Esophagus (tissue), 2 donors: ENCODE data around the gene RALGAPB. TPM values are rescaled to one million over a fixed set of nuclear protein-coding genes. Genes with fewer than 3 reads are reported as not detected.
A peak's percentile ranks its signal among the peaks of the same experiment; 100 is the strongest.

Source experiments
- H3K27ac ChIP-seq, 2 donors: one replicate each; pipeline ENCODE4 v1.5.1; 2013; ENCODE audit warnings: low read depth in 2 of 2, mild to moderate bottlenecking in 2 of 2, inconsistent platforms in 1 of 2, low read length in 1 of 2, moderate library complexity in 1 of 2
- H3K27me3 ChIP-seq, 2 donors: one replicate each; pipeline ENCODE4 v1.6.1; 2013; ENCODE audit warnings: low read length in 2 of 2, control low read depth in 1 of 2, mild to moderate bottlenecking in 1 of 2; ENCODE audit not compliant: insufficient read depth in 2 of 2, control insufficient read depth in 1 of 2
- H3K36me3 ChIP-seq, 2 donors: one replicate each; pipeline ENCODE4 v1.6.1; 2013; ENCODE audit warnings: low read length in 1 of 2; ENCODE audit not compliant: control insufficient read depth in 2 of 2, insufficient read depth in 2 of 2
- H3K4me1 ChIP-seq, 2 donors: one replicate each; pipeline ENCODE4 v1.6.1; 2013; ENCODE audit warnings: low read length in 1 of 2; ENCODE audit not compliant: control insufficient read depth in 2 of 2, insufficient read depth in 2 of 2
- H3K4me3 ChIP-seq, 2 donors: one replicate each; pipeline ENCODE4 v1.5.1; 2013; ENCODE audit warnings: low read length in 2 of 2, mild to moderate bottlenecking in 2 of 2, low read depth in 1 of 2, moderate library complexity in 1 of 2
- H3K9me3 ChIP-seq, 2 donors: one replicate each; pipeline ENCODE4 v1.6.1; 2013; ENCODE audit warnings: mild to moderate bottlenecking in 2 of 2, low read depth in 1 of 2, low read length in 1 of 2, moderate library complexity in 1 of 2; ENCODE audit not compliant: control insufficient read depth in 2 of 2, insufficient read depth in 1 of 2
- WGBS, 2 donors: extraction: QIAGEN DNeasy Blood & Tissue Kit; methylation state at CpG; one replicate each; pipeline ENCODE4 v1.1.7; 2013; 5-methylcytosine and 5-hydroxymethylcytosine counted together
- polyA plus RNA-seq, 2 donors: library from polyadenylated mRNA; stranded (reverse); fragments of 200-250 nt; gene quantifications; one replicate each; pipeline ENCODE4 v1.2.3, GENCODE V29; 2013
- donor health status: healthy with polysubstance abuse.
- donor health status: Bipolar disorder and iron deficiency.

RALGAPB gene
- polyA plus RNA-seq, 2 donors = 9.6 to 10.3 TPM

DNA sequence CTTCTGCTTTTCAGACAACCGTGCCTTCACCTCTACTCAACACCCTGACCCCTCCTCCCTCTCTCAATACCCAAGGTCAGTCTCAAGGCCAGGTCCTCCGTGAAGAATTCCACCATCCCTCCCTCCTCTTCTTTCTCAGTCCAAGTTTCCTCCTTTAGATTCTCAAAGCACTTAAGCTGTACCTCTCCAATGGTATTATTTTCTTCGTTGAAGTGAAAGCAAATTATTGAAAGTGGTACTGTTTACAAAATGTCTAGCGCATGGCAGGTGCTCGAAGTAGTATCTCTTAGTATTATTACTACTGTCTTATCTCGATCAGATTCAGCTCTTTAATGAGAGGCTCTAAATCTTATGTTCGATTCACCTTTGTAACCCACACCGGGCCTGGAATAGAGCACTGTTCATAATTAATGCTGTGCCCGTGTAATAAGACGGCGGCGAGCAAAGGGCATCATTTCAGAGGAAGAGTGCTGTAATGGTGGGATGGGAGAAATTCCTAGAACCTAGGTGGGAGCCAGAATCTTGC is 593 bp upstream of the RALGAPB start:
- H3K27me3 ChIP-seq = no peaks in the 10 kb centered on the region
- H3K36me3 ChIP-seq = no peaks in the 10 kb centered on the region
- peak overlapping the region; percentile 48 to 95 for H3K4me3 ChIP-seq
- no peaks in the 10 kb centered on the region for H3K4me1 ChIP-seq
- 13 to 20% methylated on average over 12 of the region's 12 CpGs for WGBS, 2 donors
- no peaks in the 10 kb centered on the region for H3K9me3 ChIP-seq
- H3K27ac ChIP-seq = peak overlapping the region; percentile 86 to 89

DNA sequence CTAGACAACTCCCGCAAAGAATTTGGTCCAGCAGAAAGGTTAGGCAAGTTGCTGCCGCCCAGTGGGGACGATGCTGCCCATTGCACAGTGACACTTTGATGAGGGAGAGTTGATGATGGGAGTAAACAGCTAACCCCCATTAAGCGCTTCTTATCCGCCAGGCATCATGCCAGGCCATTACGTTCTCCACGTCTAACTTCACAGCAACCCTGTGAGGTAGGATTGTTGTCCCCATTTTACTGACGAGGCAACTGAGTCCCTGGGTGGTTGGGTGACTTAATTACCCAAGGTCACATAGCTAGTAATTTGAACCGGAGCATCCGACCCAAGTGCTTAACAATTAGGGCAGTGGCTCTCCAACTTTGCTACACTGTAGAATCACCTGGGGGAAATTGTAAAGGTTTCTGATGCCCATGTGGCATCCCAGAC is 738 bp downstream of the RALGAPB start:
- Histone ChIP-seq H3K36me3 (no peaks in the 10 kb centered on the region), H3K4me1 (no peaks in the 10 kb centered on the region), H3K9me3 (no peaks in the 10 kb centered on the region), H3K27me3 (no peaks in the 10 kb centered on the region), H3K4me3 (peak overlapping the region; percentile 76 to 95), H3K27ac (peak overlapping the region; percentile 89 to 94)
- WGBS, 2 donors = 10% methylated on average over 10 of the region's 10 CpGs

DNA sequence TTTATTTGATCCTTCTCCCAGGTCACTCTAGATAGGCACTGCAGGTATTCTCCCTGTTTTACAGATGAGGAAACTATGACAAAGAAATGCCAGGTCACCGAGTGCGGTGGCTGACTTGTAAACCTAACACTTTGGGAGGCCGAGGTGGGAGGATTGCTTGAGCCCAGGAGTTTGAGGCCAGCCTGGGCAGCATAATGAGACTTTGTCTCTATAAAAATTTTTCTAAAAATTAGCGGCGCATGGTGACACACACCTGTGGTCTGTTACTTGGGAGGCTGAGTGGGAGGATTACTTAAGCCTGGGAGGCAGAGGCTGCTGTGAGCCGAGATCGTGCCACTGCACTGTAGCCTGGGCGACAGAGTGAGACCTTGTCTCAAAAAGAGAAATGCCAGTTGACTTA is 5.1 kb downstream of the RALGAPB start:
- Histone ChIP-seq H3K4me1 (no peaks in the 10 kb centered on the region), H3K27ac (no peak overlapping the region), H3K27me3 (no peaks in the 10 kb centered on the region), H3K4me3 (no peak overlapping the region), H3K9me3 (no peaks in the 10 kb centered on the region), H3K36me3 (no peaks in the 10 kb centered on the region)
- 97 to 99% methylated on average over 8 of the region's 8 CpGs for WGBS, 2 donors

DNA sequence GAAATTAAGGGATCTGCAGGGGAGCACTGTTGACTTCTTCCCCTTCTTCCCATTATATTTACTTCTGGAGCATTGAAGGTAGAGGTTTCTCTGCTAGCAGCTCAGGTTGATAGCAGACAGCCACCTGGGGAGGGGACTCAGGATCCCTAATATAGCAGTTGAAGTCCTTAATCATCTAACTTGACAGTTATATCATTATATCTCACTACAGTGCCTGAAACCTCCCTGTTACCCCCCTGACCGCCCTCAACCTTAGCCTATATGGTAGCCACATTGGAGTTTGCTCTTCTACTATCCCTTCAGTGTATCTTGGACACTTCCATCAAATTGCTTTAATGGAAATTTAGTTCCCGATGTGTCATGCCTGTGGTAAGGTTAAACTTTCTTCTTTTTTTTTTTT is 7.0 kb downstream of the RALGAPB start:
- no peak overlapping the region for H3K4me3 ChIP-seq
- no peaks in the 10 kb centered on the region for H3K9me3 ChIP-seq
- no peaks in the 10 kb centered on the region for H3K36me3 ChIP-seq
- WGBS, 2 donors = 97 to 100% methylated on average over 2 of the region's 2 CpGs
- H3K27ac ChIP-seq = no peak overlapping the region
- no peaks in the 10 kb centered on the region for H3K27me3 ChIP-seq
- H3K4me1 ChIP-seq = no peaks in the 10 kb centered on the region

DNA sequence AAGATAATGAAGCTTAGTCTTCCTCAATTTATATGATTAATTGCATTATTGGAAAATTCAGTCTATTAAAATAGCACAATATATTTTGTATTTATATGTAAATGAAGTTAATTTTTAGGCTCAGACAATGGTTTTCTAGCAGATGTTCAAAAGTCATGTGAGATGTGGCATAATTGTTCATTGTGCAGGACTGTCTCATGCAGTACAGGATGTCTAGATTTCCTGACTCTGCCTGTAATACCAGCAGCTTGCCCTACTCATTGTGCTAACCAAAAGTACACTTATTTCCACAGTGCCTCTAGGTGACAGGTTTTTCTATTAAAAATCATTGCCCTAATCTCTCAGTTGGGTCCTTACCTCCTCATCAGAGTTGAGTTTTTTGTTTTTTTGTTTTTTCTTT is 12.4 kb downstream of the RALGAPB start:
- H3K9me3 ChIP-seq = no peaks in the 10 kb centered on the region
- no peak overlapping the region for H3K27ac ChIP-seq
- H3K27me3 ChIP-seq = no peaks in the 10 kb centered on the region
- no peak overlapping the region for H3K4me3 ChIP-seq
- H3K36me3 ChIP-seq = peaks cover 4 to 5% of the 10 kb centered on the region in 2 donors
- H3K4me1 ChIP-seq = no peaks in the 10 kb centered on the region

DNA sequence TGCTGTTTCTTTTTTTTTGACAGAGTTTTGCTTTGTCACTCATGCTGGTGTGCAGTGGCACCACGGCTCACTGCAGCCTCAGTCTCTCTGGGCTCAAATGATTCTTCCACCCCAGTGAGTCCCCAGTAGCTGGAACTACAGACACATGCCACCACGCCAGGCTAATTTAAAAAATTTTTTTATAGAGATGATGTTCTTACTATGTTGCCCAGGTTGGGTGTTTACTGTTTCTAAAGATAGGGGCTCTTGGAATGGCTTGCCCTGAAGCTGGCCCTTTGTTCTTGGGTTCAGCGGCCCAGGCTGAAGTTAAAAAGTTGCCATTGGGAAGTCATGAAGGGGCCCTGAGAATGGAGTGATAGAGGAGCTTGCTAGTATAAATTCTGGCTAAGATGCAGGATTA is 16.5 kb downstream of the RALGAPB start:
- Histone ChIP-seq H3K27ac (no peak overlapping the region), H3K9me3 (no peaks in the 10 kb centered on the region), H3K36me3 (peaks cover 4 to 5% of the 10 kb centered on the region in 2 donors), H3K27me3 (no peaks in the 10 kb centered on the region), H3K4me1 (no peaks in the 10 kb centered on the region), H3K4me3 (no peak overlapping the region)
- WGBS, 2 donors = 99 to 100% methylated on average over 3 of the region's 3 CpGs

DNA sequence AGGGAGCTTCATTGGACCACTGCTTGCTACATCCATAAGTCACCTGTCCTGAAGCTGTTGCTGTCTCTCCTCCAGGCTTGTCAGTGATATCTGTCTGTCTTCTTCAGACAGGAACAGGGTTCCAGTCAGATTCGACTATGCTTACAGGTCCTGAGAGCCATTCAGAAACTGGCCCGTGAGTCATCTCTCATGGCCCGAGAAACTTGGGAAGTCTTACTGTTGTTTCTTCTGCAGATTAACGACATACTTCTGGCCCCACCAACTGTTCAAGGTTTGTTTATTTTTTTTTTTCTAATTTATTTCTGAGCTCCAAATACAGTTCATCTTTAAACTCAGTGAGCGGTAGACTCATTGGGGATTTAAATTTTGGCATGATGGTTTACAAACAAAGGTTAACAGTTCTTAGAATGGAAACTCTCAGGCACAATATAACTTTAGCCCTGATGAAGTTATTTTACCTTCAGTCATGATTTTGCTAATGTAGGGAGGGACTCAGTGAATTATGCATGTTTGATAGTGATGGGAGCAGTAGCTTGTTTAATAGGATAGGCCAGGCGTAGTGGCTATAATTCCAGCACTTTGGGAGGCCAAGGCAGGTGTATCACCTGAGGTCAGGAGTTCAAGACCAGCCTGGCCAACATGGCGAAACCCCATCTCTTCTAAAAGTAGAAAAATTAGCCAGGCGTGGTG is 24.7 kb downstream of the RALGAPB start:
- Histone ChIP-seq H3K27me3 (no peaks in the 10 kb centered on the region), H3K4me3 (no peak overlapping the region), H3K4me1 (no peaks in the 10 kb centered on the region), H3K27ac (no peak overlapping the region), H3K36me3 (peaks cover 5 to 11% of the 10 kb centered on the region in 2 donors), H3K9me3 (no peaks in the 10 kb centered on the region)
- WGBS, 2 donors = 87 to 90% methylated on average over 8 of the region's 8 CpGs

DNA sequence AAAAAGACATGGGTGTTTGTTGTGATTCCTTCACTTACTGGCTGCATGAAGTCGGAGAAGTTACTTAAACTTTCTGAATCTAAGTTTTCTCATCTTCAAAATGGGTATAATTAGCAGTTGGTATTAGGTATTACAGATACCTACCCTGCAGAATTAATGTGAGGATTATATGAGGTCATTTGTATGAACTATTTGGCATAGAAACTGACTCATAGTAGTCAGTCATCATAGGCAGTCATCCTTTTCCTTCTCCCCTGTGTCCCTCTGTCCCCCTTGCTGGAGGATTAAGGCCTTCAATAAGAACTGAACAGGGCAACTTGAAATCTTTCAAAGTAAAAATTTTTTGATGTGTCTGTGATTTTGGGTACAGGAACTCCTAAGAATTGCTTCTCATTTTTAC is 26.3 kb downstream of the RALGAPB start:
- H3K9me3 ChIP-seq = no peaks in the 10 kb centered on the region
- H3K4me3 ChIP-seq = no peak overlapping the region
- 95 to 100% methylated on average over 1 of the region's 1 CpG for WGBS, 2 donors
- H3K4me1 ChIP-seq = no peaks in the 10 kb centered on the region
- peak overlapping the region; percentile 11 to 71 for H3K27ac ChIP-seq
- H3K27me3 ChIP-seq = no peaks in the 10 kb centered on the region
- peaks cover 5 to 11% of the 10 kb centered on the region in 2 donors for H3K36me3 ChIP-seq

DNA sequence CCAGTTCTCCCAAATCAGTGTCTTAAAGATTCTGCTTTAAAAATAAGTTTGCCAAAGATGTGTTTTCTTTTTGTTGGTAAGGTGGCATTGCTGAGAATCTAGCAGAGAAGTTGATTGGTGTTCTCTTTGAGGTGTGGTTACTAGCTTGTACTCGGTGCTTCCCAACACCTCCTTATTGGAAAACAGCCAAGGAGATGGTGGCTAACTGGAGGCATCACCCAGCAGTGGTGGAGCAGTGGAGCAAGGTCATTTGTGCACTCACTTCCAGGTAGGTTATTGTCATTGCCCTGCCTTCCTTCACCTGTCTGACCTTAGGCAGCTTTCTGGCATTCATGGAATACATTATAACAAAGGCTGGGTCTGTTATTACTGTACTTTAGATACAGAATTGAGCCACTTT is 26.7 kb downstream of the RALGAPB start:
- H3K4me3 ChIP-seq = no peak overlapping the region
- no peaks in the 10 kb centered on the region for H3K4me1 ChIP-seq
- no peak overlapping the region for H3K27ac ChIP-seq
- WGBS, 2 donors = 45 to 70% methylated on average over 1 of the region's 1 CpG
- H3K36me3 ChIP-seq = peaks cover 5 to 11% of the 10 kb centered on the region in 2 donors
- no peaks in the 10 kb centered on the region for H3K9me3 ChIP-seq
- H3K27me3 ChIP-seq = no peaks in the 10 kb centered on the region

DNA sequence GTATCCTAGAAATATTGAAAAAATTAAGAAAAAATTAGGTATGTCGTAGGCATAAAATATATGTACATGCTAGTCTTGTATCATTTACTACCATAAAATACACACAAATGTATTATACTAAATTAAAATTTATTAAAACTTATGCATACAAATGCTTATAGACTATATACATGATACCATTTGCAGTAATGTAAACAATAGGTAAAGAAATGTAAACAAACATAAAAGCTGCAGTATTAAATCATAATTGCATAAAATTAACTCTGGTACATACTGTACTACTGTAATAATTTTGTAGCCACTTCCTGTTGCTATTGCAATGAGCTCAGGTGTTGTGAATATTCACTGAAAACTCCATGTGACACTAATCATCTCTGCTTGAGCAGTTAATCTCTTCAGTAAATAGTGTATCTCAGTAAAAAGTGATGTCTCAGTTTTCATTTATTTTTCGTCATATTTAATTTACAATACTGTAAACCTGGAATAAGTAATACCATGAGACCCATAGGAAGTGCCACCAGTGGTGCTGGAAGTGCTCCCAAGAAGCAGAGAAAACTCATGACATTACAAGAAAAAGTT is 29.3 kb downstream of the RALGAPB start:
- H3K4me1 ChIP-seq = no peaks in the 10 kb centered on the region
- no peak overlapping the region for H3K4me3 ChIP-seq
- no peak overlapping the region for H3K27ac ChIP-seq
- 88 to 95% methylated on average over 2 of the region's 2 CpGs for WGBS, 2 donors
- no peaks in the 10 kb centered on the region for H3K9me3 ChIP-seq
- no peaks in the 10 kb centered on the region for H3K27me3 ChIP-seq
- peaks cover 7 to 11% of the 10 kb centered on the region in 2 donors for H3K36me3 ChIP-seq
